ENCODE measurements around the gene GRK5.

GRK5 gene

GRCh38 chr10:119418362-119418761, 211.0 kb downstream of the GRK5 start:
- no peaks in the 10 kb centered on the region for H3K9me3 ChIP-seq (ENCODE audit: insufficient read depth, low read depth, low read length)
- no peak overlapping the region for H3K4me3 ChIP-seq (ENCODE audit: low read length, poor library complexity, severe bottlenecking)
- no peaks in the 10 kb centered on the region for H4K20me1 ChIP-seq (ENCODE audit: insufficient read depth, low read length, poor library complexity, severe bottlenecking)
- TF ChIP-seq CTCF (conservative IDR thresholded peaks at IDR 0.05; ENCODE audit: low read length) (no peak), EZH2phosphoT487 (IDR thresholded peaks at IDR 0.05; ENCODE audit: borderline replicate concordance) (no peak)
- H3K9ac ChIP-seq (ENCODE audit: low read depth, low read length, poor library complexity, severe bottlenecking), result no peak overlapping the region
- H3K27me3 ChIP-seq (ENCODE audit: insufficient read depth, low read length, poor library complexity, severe bottlenecking), result no peaks in the 10 kb centered on the region
- peaks cover under 1% of the 10 kb centered on the region; the same call in 1 of the 2 replicates for H3K36me3 ChIP-seq (ENCODE audit: insufficient read depth, low read length)
- no peaks in the 10 kb centered on the region for H3K9me2 ChIP-seq (replicated peaks; ENCODE audit: low read depth, low read length)
- H2AFZ ChIP-seq (ENCODE audit: low read length), result no peak overlapping the region
- no peak overlapping the region for H3K4me2 ChIP-seq (ENCODE audit: low read depth, low read length, poor library complexity, severe bottlenecking)
- H3K79me2 ChIP-seq (ENCODE audit: insufficient read depth, low read length), result no peaks in the 10 kb centered on the region
- no peaks in the 10 kb centered on the region for H3F3A ChIP-seq (ENCODE audit: low read depth)
- H3K4me1 ChIP-seq (ENCODE audit: insufficient read depth, low read length, poor library complexity, severe bottlenecking), result peaks cover 27% of the 10 kb centered on the region

- Histone ChIP-seq H3K9ac (ENCODE audit: low read depth, low read length, poor library complexity, severe bottlenecking) (no peak overlapping the region), H3K9me3 (ENCODE audit: insufficient read depth, low read depth, low read length) (no peaks in the 10 kb centered on the region), H3K4me1 (ENCODE audit: insufficient read depth, low read length, poor library complexity, severe bottlenecking) (peaks cover 13% of the 10 kb centered on the region), H4K20me1 (ENCODE audit: insufficient read depth, low read length, poor library complexity, severe bottlenecking) (no peaks in the 10 kb centered on the region), H3K36me3 (ENCODE audit: insufficient read depth, low read length) (peaks cover 6% of the 10 kb centered on the region; the same call in 1 of the 2 replicates), H2AFZ (ENCODE audit: low read length) (no peak overlapping the region), H3K4me3 (ENCODE audit: low read length, poor library complexity, severe bottlenecking) (no peak overlapping the region), H3F3A (ENCODE audit: low read depth) (no peaks in the 10 kb centered on the region), H3K9me2 (replicated peaks; ENCODE audit: low read depth, low read length) (no peaks in the 10 kb centered on the region), H3K4me2 (ENCODE audit: low read depth, low read length, poor library complexity, severe bottlenecking) (no peak overlapping the region), H3K27me3 (ENCODE audit: insufficient read depth, low read length, poor library complexity, severe bottlenecking) (no peaks in the 10 kb centered on the region), H3K79me2 (ENCODE audit: insufficient read depth, low read length) (no peaks in the 10 kb centered on the region)
- TF ChIP-seq CTCF (conservative IDR thresholded peaks at IDR 0.05; ENCODE audit: low read length) (no peak), EZH2phosphoT487 (IDR thresholded peaks at IDR 0.05; ENCODE audit: borderline replicate concordance) (no peak)
These were observed 212.6 kb downstream of the GRK5 start for GRCh38 chr10:119419931-119420330.

GRCh38 chr10:119420950-119421875, 213.8 kb downstream of the GRK5 start:
- peaks cover 8% of the 10 kb centered on the region for H3K4me1 ChIP-seq (ENCODE audit: insufficient read depth, low read length, poor library complexity, severe bottlenecking)
- no peaks in the 10 kb centered on the region for H4K20me1 ChIP-seq (ENCODE audit: insufficient read depth, low read length, poor library complexity, severe bottlenecking)
- no peaks in the 10 kb centered on the region for H3K79me2 ChIP-seq (ENCODE audit: insufficient read depth, low read length)
- TF ChIP-seq CTCF (conservative IDR thresholded peaks at IDR 0.05; ENCODE audit: low read length), result no peak
- no peak for TF ChIP-seq EZH2phosphoT487 (IDR thresholded peaks at IDR 0.05; ENCODE audit: borderline replicate concordance)
- H3K9me3 ChIP-seq (ENCODE audit: insufficient read depth, low read depth, low read length), result no peaks in the 10 kb centered on the region
- no peaks in the 10 kb centered on the region for H3K9me2 ChIP-seq (replicated peaks; ENCODE audit: low read depth, low read length)
- H3K4me2 ChIP-seq (ENCODE audit: low read depth, low read length, poor library complexity, severe bottlenecking), result no peak overlapping the region
- H3K9ac ChIP-seq (ENCODE audit: low read depth, low read length, poor library complexity, severe bottlenecking), result no peak overlapping the region
- no peaks in the 10 kb centered on the region for H3F3A ChIP-seq (ENCODE audit: low read depth)
- peaks cover 11% of the 10 kb centered on the region; the same call in 1 of the 2 replicates for H3K36me3 ChIP-seq (ENCODE audit: insufficient read depth, low read length)
- no peaks in the 10 kb centered on the region for H3K27me3 ChIP-seq (ENCODE audit: insufficient read depth, low read length, poor library complexity, severe bottlenecking)
- H3K4me3 ChIP-seq (ENCODE audit: low read length, poor library complexity, severe bottlenecking), result no peak overlapping the region
- H2AFZ ChIP-seq (ENCODE audit: low read length), result no peak overlapping the region

All from Loucy (cell line).